ENCODE measurements around the gene KIF1B.

Gene KIF1B

DNA sequence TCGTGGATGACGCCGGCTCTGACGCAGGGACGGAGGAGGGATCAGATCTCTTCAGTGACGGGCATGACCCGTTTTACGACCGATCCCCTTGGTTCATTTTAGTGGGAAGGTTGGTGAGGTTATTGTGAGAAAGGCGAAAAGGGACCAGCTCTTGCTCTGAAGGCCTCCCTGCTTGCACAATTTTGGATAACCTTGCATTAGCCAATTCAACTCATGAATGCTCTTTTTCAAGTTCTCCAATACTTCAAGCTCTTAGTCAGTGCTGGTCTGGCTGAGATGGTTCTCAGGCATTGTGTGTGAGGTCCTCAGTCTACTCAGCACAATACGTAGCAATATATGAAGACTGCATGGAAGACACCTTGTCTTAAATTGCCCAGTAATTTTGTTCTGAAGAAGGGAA, 115.9 kb downstream of the KIF1B start:
- no peaks in the 10 kb centered on the region for H3K4me1 ChIP-seq (ENCODE audit: insufficient read depth, low read length, severe bottlenecking)
- H3K36me3 ChIP-seq (ENCODE audit: insufficient read depth, low read length) = no peaks in the 10 kb centered on the region
- TF ChIP-seq, protein P1, sequence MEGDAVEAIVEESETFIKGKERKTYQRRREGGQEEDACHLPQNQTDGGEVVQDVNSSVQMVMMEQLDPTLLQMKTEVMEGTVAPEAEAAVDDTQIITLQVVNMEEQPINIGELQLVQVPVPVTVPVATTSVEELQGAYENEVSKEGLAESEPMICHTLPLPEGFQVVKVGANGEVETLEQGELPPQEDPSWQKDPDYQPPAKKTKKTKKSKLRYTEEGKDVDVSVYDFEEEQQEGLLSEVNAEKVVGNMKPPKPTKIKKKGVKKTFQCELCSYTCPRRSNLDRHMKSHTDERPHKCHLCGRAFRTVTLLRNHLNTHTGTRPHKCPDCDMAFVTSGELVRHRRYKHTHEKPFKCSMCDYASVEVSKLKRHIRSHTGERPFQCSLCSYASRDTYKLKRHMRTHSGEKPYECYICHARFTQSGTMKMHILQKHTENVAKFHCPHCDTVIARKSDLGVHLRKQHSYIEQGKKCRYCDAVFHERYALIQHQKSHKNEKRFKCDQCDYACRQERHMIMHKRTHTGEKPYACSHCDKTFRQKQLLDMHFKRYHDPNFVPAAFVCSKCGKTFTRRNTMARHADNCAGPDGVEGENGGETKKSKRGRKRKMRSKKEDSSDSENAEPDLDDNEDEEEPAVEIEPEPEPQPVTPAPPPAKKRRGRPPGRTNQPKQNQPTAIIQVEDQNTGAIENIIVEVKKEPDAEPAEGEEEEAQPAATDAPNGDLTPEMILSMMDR (IDR thresholded peaks at IDR 0.05; ENCODE audit: low read length) = no peak
- TF ChIP-seq EZH2 (IDR thresholded peaks at IDR 0.05; ENCODE audit: borderline replicate concordance, low read length) = no peak
- no peak overlapping the region for H3K27ac ChIP-seq (ENCODE audit: low read depth, low read length, poor library complexity, severe bottlenecking)
- H3K4me3 ChIP-seq (ENCODE audit: low read depth, low read length, poor library complexity, severe bottlenecking) = no peak overlapping the region
- no peak overlapping the region for H3K4me2 ChIP-seq (ENCODE audit: low read length)
- H3F3A ChIP-seq (ENCODE audit: insufficient read depth, low read length) = no peaks in the 10 kb centered on the region
- no peaks in the 10 kb centered on the region for H3K9me2 ChIP-seq (ENCODE audit: low read depth, low read length)
- no peaks in the 10 kb centered on the region for H3K9me3 ChIP-seq (ENCODE audit: low read length)
- H3K79me2 ChIP-seq (ENCODE audit: insufficient read depth, low read length) = no peaks in the 10 kb centered on the region
- no peaks in the 10 kb centered on the region for H3K27me3 ChIP-seq (ENCODE audit: insufficient read depth, low read length)
- no peaks in the 10 kb centered on the region for H4K20me1 ChIP-seq (ENCODE audit: insufficient read depth, low read length)
- H3K9ac ChIP-seq (ENCODE audit: low read length) = no peak overlapping the region
- H2AFZ ChIP-seq (ENCODE audit: low read length) = no peak overlapping the region

DNA sequence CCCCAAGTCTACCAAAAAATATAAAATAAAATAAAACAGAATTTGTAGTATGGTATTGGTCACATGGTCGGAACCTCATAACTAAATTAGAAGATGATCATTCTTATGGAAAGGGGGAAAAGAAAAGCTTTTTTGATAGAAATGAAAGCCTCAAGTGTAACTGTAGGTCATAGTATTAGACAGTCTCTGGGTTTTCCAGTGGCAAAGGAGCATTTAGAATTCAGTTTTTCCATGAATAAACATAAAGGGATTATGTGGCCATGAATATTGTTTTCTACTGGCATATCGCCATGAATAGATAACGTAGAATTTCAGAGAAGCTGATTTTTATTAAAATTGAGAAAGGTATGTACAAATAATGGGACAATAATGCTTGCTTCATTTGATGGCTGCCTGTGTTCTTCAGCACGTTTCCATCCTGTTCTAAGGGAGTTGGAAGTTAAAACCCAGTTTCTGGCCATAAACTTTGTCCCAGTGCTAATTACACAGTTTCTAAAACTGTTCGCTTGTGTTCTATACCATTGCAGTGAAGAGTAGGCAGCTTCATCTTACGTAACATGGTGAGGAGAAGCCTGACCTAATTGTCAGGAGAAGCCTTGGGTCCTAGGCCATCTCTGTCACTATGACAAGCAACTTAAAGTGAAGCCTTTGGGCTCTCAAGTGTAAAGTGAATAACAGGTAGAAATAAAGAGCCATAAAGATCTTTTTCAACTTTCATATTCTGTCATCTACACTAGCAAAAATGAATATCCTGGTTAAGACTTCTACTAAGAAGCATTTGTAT, 118.0 kb downstream of the KIF1B start:
- Histone ChIP-seq H3K36me3 (ENCODE audit: insufficient read depth, low read length) (no peaks in the 10 kb centered on the region), H3K9me2 (ENCODE audit: low read depth, low read length) (no peaks in the 10 kb centered on the region), H3K27ac (ENCODE audit: low read depth, low read length, poor library complexity, severe bottlenecking) (no peak overlapping the region), H3K9me3 (ENCODE audit: low read length) (no peaks in the 10 kb centered on the region), H3K9ac (ENCODE audit: low read length) (no peak overlapping the region), H3K4me1 (ENCODE audit: insufficient read depth, low read length, severe bottlenecking) (no peaks in the 10 kb centered on the region), H2AFZ (ENCODE audit: low read length) (no peak overlapping the region), H3F3A (ENCODE audit: insufficient read depth, low read length) (no peaks in the 10 kb centered on the region), H3K27me3 (ENCODE audit: insufficient read depth, low read length) (no peaks in the 10 kb centered on the region), H3K4me3 (ENCODE audit: low read depth, low read length, poor library complexity, severe bottlenecking) (no peak overlapping the region), H3K4me2 (ENCODE audit: low read length) (no peak overlapping the region), H4K20me1 (ENCODE audit: insufficient read depth, low read length) (no peaks in the 10 kb centered on the region), H3K79me2 (ENCODE audit: insufficient read depth, low read length) (no peaks in the 10 kb centered on the region)
- no peak for TF ChIP-seq EZH2 (IDR thresholded peaks at IDR 0.05; ENCODE audit: borderline replicate concordance, low read length)
- TF ChIP-seq, protein P1 (IDR thresholded peaks at IDR 0.05; ENCODE audit: low read length) = no peak

DNA sequence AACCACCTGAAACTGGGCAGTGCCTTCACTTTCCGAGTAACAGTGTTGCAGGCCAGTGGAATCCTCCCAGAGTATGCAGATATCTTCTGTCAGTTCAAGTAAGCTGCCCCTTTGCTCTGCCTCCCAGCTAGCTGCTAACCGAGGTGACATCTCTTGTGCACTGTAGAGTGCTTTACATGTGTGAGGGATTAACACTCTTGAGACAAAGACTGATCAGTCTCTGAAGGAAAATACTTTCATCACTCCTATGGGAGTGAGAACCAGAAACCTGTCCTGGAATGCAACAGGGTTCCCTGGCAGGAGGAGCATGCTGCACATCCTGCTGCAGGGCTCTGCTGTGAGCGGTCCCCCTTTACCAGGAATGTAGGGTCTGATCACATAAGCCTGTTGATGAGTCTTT, 127.1 kb downstream of the KIF1B start:
- no peaks in the 10 kb centered on the region for H3K27me3 ChIP-seq (ENCODE audit: insufficient read depth, low read length)
- H3K4me3 ChIP-seq (ENCODE audit: low read depth, low read length, poor library complexity, severe bottlenecking) = no peak overlapping the region
- H3K9ac ChIP-seq (ENCODE audit: low read length) = no peak overlapping the region
- no peaks in the 10 kb centered on the region for H4K20me1 ChIP-seq (ENCODE audit: insufficient read depth, low read length)
- no peak overlapping the region for H2AFZ ChIP-seq (ENCODE audit: low read length)
- no peak overlapping the region for H3K4me2 ChIP-seq (ENCODE audit: low read length)
- no peak overlapping the region for H3K27ac ChIP-seq (ENCODE audit: low read depth, low read length, poor library complexity, severe bottlenecking)
- H3K36me3 ChIP-seq (ENCODE audit: insufficient read depth, low read length) = no peaks in the 10 kb centered on the region
- no peaks in the 10 kb centered on the region for H3K4me1 ChIP-seq (ENCODE audit: insufficient read depth, low read length, severe bottlenecking)
- H3K9me2 ChIP-seq (ENCODE audit: low read depth, low read length) = no peaks in the 10 kb centered on the region
- H3F3A ChIP-seq (ENCODE audit: insufficient read depth, low read length) = no peaks in the 10 kb centered on the region
- H3K79me2 ChIP-seq (ENCODE audit: insufficient read depth, low read length) = no peaks in the 10 kb centered on the region
- TF ChIP-seq, protein P1 (IDR thresholded peaks at IDR 0.05; ENCODE audit: low read length) = no peak
- no peak for TF ChIP-seq EZH2 (IDR thresholded peaks at IDR 0.05; ENCODE audit: borderline replicate concordance, low read length)
- H3K9me3 ChIP-seq (ENCODE audit: low read length) = no peaks in the 10 kb centered on the region

Measured in OCI-LY1 (cell line).